GM12801 (cell line): ENCODE measurements around the gene HMGN2.

Source experiments
- TF ChIP-seq, protein P1 (sequence below): IDR thresholded peaks from one replicate; pipeline ENCODE4 v1.5.1; 2011; ENCODE audit warnings: control low read depth; ENCODE audit not compliant: insufficient read length; ENCODE audit errors: extremely low read depth

The HMGN2 gene

GRCh38 chr1:26493938-26494337 is 21.7 kb downstream of the HMGN2 start:
- TF ChIP-seq, protein P1, sequence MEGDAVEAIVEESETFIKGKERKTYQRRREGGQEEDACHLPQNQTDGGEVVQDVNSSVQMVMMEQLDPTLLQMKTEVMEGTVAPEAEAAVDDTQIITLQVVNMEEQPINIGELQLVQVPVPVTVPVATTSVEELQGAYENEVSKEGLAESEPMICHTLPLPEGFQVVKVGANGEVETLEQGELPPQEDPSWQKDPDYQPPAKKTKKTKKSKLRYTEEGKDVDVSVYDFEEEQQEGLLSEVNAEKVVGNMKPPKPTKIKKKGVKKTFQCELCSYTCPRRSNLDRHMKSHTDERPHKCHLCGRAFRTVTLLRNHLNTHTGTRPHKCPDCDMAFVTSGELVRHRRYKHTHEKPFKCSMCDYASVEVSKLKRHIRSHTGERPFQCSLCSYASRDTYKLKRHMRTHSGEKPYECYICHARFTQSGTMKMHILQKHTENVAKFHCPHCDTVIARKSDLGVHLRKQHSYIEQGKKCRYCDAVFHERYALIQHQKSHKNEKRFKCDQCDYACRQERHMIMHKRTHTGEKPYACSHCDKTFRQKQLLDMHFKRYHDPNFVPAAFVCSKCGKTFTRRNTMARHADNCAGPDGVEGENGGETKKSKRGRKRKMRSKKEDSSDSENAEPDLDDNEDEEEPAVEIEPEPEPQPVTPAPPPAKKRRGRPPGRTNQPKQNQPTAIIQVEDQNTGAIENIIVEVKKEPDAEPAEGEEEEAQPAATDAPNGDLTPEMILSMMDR, result no peak

GRCh38 chr1:26496861-26497260 is 24.6 kb downstream of the HMGN2 start:
- TF ChIP-seq, protein P1, result no peak

DNA sequence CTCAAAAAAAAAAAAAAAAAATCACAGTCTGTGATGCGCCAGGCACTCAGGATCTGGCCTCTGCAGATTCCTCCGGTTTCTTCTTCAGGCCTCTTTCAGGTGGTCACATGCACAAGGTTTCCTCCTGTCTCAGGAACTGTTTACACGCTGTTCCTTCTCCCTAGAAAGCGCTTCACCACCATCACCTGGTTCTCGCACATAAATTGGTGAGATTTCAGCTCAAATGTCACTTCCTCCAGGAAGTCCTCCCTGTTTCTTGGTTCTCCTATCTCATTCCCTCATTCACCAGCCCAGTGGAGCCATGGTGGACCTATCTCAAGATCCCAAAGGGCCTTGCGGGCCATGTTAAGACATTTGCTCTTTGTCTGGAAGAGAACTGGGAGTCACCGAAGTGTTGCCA is 26.7 kb downstream of the HMGN2 start:
- TF ChIP-seq, protein P1, result no peak

- TF ChIP-seq, protein P1, result no peak
Measured at GRCh38 chr1:26500488-26501175, 28.4 kb downstream of the HMGN2 start.

DNA sequence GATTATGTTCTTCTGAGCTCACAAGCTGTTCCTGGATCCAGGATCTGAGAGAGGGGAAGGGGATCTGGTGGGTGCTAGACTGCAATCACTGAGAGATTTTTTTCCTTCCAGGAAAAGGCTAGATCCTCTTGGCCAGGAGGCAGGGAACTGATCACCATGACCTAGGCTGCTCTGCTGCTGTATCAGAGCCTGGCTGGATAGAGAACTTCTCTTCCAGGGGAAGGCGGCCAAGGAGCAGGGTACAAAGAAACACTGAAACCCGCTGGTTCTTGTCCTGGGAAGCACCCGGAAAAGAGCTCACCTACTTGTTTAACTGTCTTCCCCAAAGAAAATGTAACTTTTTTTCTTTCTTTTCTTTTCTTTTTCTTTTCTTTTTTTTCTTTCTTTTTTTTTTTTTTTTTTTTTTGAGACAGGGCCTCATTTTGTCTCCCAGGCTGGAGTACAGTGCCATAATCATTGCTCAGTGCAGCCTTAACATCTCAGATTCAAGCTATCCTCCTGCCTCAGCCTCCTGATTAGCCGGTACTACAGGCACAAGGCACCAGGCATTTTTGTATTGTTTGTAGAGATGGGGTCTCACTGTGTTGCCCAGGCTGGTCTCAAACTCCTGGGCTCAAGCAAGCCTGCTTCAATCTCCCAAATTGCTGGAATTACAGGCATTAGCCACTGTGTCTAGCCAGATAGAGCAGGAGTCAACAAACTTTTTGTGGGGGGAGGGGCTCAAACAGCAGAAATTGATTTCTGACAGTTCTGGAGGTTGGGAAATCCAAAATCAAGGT is 44.9 kb downstream of the HMGN2 start:
- TF ChIP-seq, protein P1, result no peak

- TF ChIP-seq, protein P1, result no peak
Measured at GRCh38 chr1:26517766-26518049, 45.5 kb downstream of the HMGN2 start.

DNA sequence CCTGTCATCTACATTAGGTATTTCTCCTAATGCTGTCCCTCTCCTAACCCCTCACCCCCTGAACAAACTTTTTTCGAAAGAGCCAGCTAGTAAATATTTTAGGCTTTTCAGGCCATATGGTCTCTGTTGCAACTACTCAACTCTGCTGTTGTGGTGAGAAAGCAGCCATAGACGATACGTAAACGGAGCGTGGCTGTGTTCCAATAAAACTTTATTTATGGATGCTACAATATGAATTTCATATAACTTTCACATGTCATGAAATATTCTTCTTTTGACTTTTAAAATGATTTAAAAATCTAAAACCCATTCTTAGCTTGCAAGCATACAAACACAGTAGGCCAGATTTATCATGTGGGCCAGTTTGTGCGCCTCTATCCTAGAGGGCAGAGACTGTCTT is 46.1 kb downstream of the HMGN2 start:
- TF ChIP-seq, protein P1, result no peak
